ENCODE results near the gene SEPTIN10.
"Not testable (repeated sequence)": the region's sequence is repeated elsewhere in the genome, so short reads cannot be mapped to it uniquely, and the experiment has no call there.

Gene SEPTIN10

GRCh38 chr2:109613922-109614714 is at the start of gene SEPTIN10, which contains the start of gene SOWAHC:
Gene SEPTIN10 (minus strand): TSS chr2:109613966. CDS start chr2:109613827, 139 bp downstream.
Gene SOWAHC (plus strand): TSS chr2:109614364. CDS start chr2:109614490, 126 bp downstream.
- DNase-seq (ENCODE audit: low read depth) = peak; percentile 99

- no peak for DNase-seq (ENCODE audit: low read depth)
These were observed 49.1 kb upstream of the SEPTIN10 start for GRCh38 chr2:109662889-109663288.

GRCh38 chr2:109660046-109660860 is 46.5 kb upstream of the SEPTIN10 start:
- DNase-seq (ENCODE audit: low read depth) = no peak

- no peak for DNase-seq (ENCODE audit: low read depth)
These were observed 45.8 kb upstream of the SEPTIN10 start for GRCh38 chr2:109659396-109660045.

GRCh38 chr2:109655287-109655686 is 41.5 kb upstream of the SEPTIN10 start:
- DNase-seq (ENCODE audit: low read depth) = no peak

- DNase-seq (ENCODE audit: low read depth) = no peak
These were observed 40.7 kb upstream of the SEPTIN10 start for GRCh38 chr2:109654326-109655050.

- no peak for DNase-seq (ENCODE audit: low read depth)
These were observed 36.2 kb upstream of the SEPTIN10 start for GRCh38 chr2:109649736-109650695.

GRCh38 chr2:109648041-109648527 is 34.3 kb upstream of the SEPTIN10 start:
- DNase-seq (ENCODE audit: low read depth) = peak; percentile 11

- DNase-seq (ENCODE audit: low read depth) = peak; percentile 50
These were observed 33.9 kb upstream of the SEPTIN10 start for GRCh38 chr2:109647636-109648035.

GRCh38 chr2:109646961-109647360 is 33.2 kb upstream of the SEPTIN10 start:
- DNase-seq (ENCODE audit: low read depth) = peak; percentile 27

GRCh38 chr2:109645412-109646184 is 31.8 kb upstream of the SEPTIN10 start:
- DNase-seq (ENCODE audit: low read depth) = no peak

GRCh38 chr2:109644571-109645275 is 31.0 kb upstream of the SEPTIN10 start:
- no peak for DNase-seq (ENCODE audit: low read depth)

GRCh38 chr2:109640000-109640399 is 26.2 kb upstream of the SEPTIN10 start:
- DNase-seq (ENCODE audit: low read depth) = not testable (repeated sequence)

GRCh38 chr2:109638795-109639194 is 25.0 kb upstream of the SEPTIN10 start:
- DNase-seq (ENCODE audit: low read depth) = no peak

- peak; percentile 63 for DNase-seq (ENCODE audit: low read depth)
These were observed 24.2 kb upstream of the SEPTIN10 start for GRCh38 chr2:109637749-109638570.

GRCh38 chr2:109636317-109636716 is 22.6 kb upstream of the SEPTIN10 start:
- DNase-seq (ENCODE audit: low read depth) = no peak

GRCh38 chr2:109635426-109636304 is 21.9 kb upstream of the SEPTIN10 start:
- no peak for DNase-seq (ENCODE audit: low read depth)

Measured in ELR (cell line).